Thyroid gland (tissue), 4 donors: ENCODE data around the gene APBA3. TPM values are rescaled to one million over a fixed set of nuclear protein-coding genes. Genes with fewer than 3 reads are reported as not detected.

ENCODE experiments used
- DNase-seq, 2 donors: peaks; one replicate each; pipeline ENCODE4 v3.0.0-alpha.2; 2019
- H3K27ac ChIP-seq, 3 donors: fragments of 200-600 bp; sonication (generic); 1 replicate in 2 of 3; 2 replicates in 1 of 3; pipeline ENCODE4 v1.5.1; 2016 to 2019; ENCODE audit warnings: mild to moderate bottlenecking in 1 of 3, moderate library complexity in 1 of 3
- H3K27me3 ChIP-seq: fragments of 200-600 bp; sonication (generic); one replicate; pipeline ENCODE4 v1.5.1; 2019
- H3K36me3 ChIP-seq, 2 donors: fragments of 200-600 bp; sonication (generic); one replicate each; pipeline ENCODE4 v1.5.1; 2016 to 2019
- H3K4me1 ChIP-seq, 2 donors: fragments of 200-600 bp; sonication (generic); one replicate each; pipeline ENCODE4 v1.5.1; 2017 to 2019
- H3K4me3 ChIP-seq, 3 donors: fragments of 200-600 bp; sonication (generic); replicated peaks in 1 of 3; 1 replicate in 2 of 3; 2 replicates in 1 of 3; pipeline ENCODE4 v1.5.1; 2016; ENCODE audit warnings: mild to moderate bottlenecking in 1 of 3
- H3K9me3 ChIP-seq: fragments of 200-600 bp; sonication (generic); one replicate; pipeline ENCODE4 v1.5.1; 2017
- POLR2A ChIP-seq, 2 donors: fragments of 450-650 bp; IDR thresholded peaks; one replicate each; pipeline ENCODE4 v1.6.1; 2017; ENCODE audit warnings: antibody characterized with exemption in 2 of 2, mild to moderate bottlenecking in 2 of 2, moderate library complexity in 1 of 2
- WGBS, 2 donors: methylation state at CpG; one replicate each; pipeline ENCODE4 v1.1.5; 2017; 5-methylcytosine and 5-hydroxymethylcytosine counted together
- intact Hi-C: fragments of 100-400 bp; cut with DNase I; formaldehyde crosslinking; loops from one replicate; pipeline ENCODE4 v1.15.1; 2023
- total RNA-seq, 4 donors: library from RNA; depleted of rRNA; stranded (reverse); fragments of >200 nt; gene quantifications; one replicate each; pipeline ENCODE4 v1.2.3, GENCODE V29; 2016
- TF ChIP-seq, protein P1 (sequence below), 6 experiments: fragments of 200-600 bp in 3 of 6; fragments of 450-650 bp in 3 of 6; sonication (generic) in 3 of 6; IDR thresholded peaks; one replicate each; pipeline ENCODE4 v1.5.1; 2016 to 2019; ENCODE audit warnings: antibody characterized with exemption in 6 of 6, mild to moderate bottlenecking in 2 of 6, inconsistent platforms in 1 of 6, moderate library complexity in 1 of 6

The APBA3 gene
- total RNA-seq, 4 donors from 2014 or later = 33.6 to 42.9 (median 38.1) TPM

DNA sequence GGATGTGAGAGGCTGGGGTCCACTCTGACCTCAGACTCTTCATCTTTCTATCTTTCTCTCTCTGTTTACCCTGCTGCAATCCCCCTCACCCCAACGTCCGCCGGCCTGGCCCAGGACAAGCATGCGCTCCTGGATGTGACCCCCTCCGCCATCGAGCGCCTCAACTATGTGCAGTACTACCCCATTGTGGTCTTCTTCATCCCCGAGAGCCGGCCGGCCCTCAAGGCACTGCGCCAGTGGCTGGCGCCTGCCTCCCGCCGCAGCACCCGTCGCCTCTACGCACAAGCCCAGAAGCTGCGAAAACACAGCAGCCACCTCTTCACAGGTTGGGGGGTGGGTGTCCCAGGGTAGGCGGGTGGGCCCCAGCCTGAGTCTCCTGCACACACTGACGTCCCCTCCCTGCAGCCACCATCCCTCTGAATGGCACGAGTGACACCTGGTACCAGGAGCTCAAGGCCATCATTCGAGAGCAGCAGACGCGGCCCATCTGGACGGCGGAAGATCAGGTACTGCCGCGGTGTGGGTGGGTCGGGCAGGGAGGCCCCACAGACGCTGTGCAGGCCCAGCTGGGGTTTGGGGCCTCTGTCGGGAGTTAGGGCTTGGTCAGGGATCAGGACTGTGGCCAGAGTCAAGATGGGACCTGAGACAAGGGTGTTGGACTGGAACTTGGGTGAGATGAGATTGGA lies 15.0 kb downstream of the APBA3 start:
- intact Hi-C loops = no loop called here
- no peak for TF ChIP-seq POLR2A (IDR thresholded peaks at IDR 0.05)
- TF ChIP-seq, protein P1, sequence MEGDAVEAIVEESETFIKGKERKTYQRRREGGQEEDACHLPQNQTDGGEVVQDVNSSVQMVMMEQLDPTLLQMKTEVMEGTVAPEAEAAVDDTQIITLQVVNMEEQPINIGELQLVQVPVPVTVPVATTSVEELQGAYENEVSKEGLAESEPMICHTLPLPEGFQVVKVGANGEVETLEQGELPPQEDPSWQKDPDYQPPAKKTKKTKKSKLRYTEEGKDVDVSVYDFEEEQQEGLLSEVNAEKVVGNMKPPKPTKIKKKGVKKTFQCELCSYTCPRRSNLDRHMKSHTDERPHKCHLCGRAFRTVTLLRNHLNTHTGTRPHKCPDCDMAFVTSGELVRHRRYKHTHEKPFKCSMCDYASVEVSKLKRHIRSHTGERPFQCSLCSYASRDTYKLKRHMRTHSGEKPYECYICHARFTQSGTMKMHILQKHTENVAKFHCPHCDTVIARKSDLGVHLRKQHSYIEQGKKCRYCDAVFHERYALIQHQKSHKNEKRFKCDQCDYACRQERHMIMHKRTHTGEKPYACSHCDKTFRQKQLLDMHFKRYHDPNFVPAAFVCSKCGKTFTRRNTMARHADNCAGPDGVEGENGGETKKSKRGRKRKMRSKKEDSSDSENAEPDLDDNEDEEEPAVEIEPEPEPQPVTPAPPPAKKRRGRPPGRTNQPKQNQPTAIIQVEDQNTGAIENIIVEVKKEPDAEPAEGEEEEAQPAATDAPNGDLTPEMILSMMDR (IDR thresholded peaks at IDR 0.05) = no peak
- DNase-seq = no peak

DNA sequence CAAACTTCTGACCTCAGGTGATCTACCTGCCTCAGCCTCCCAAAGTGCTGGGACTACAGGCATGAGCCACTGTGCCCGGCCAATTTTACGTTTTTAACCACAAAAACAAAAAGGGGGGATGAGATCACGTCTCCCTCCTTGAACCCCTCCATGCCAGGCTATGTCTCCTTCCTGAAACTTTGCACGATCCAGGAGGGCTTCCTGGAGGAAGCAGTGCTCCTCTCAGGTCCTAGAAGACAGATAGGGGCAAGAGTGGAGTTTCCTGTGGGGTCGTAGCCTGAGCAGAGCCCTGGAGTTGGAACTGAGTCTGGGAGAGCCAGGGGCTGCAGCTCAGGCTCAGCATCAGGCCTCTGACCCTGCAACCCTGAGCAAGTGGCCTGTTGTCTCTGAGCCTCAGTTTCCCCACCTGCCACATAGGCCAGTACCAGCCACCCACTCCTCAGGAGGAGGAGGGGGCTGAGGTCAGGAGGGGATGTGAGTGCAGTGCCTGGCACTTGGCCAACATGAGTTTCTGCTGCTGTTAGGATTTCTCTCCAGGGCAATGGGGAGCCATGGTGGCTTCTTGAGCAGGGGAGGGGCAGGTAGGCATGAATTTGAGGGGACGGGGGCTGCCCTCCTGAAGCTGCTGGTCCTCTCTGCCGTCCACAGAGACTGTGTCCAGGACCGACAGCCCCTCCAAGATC lies 16.0 kb downstream of the APBA3 start:
- Histone ChIP-seq H3K4me1 (no peaks in the 10 kb centered on the region), H3K27ac (no peak overlapping the region), H3K27me3 (no peaks in the 10 kb centered on the region), H3K36me3 (peaks cover 9 to 22% of the 10 kb centered on the region in 2 donors), H3K9me3 (no peaks in the 10 kb centered on the region), H3K4me3 (no peak overlapping the region)
- TF ChIP-seq POLR2A (IDR thresholded peaks at IDR 0.05) = no peak
- TF ChIP-seq, protein P1 (IDR thresholded peaks at IDR 0.05) = no peak
- WGBS, 2 donors = 64 to 98% methylated on average over 4 to 8 of the region's 8 CpGs
- no peak for DNase-seq
- intact Hi-C loops = no loop called here

More for the DNA sequence above, 15.0 kb downstream of the APBA3 start:
- Histone ChIP-seq H3K27me3 (no peaks in the 10 kb centered on the region), H3K4me3 (no peak overlapping the region), H3K36me3 (peaks cover 19 to 25% of the 10 kb centered on the region in 2 donors), H3K4me1 (no peaks in the 10 kb centered on the region), H3K27ac (no peak overlapping the region), H3K9me3 (no peaks in the 10 kb centered on the region)
- 85 to 91% methylated on average over 22 to 31 of the region's 31 CpGs for WGBS, 2 donors

DNA sequence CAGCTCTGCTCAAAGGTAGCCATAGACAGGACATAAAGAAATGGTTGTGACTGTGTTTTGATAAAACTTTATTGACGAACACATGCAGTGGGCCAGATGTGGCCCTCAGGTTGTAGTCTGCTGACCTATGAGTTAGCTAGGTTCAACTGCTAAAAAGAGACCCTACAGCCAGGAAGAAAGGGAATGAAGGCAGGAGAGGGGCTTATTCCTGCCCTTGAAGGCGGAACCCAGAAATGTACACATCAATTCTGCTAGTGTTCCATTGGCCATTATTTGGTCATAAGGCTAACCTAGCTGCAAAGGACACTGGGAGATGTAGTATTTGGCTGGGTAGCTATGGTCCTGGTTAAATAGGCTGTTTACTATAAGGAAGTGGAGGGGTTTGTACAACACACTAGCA lies 18.0 kb downstream of the APBA3 start:
- no peak for DNase-seq
- TF ChIP-seq, protein P1 (IDR thresholded peaks at IDR 0.05) = no peak
- no peak for TF ChIP-seq POLR2A (IDR thresholded peaks at IDR 0.05)
- H3K4me1 ChIP-seq = no peaks in the 10 kb centered on the region
- intact Hi-C loops = no loop called here
- H3K36me3 ChIP-seq = peaks cover 4 to 7% of the 10 kb centered on the region in 2 donors
- no peak overlapping the region for H3K27ac ChIP-seq
- WGBS, 2 donors = 95 to 97% methylated on average over 2 of the region's 2 CpGs
- H3K27me3 ChIP-seq = no peaks in the 10 kb centered on the region
- H3K4me3 ChIP-seq = no peak overlapping the region
- H3K9me3 ChIP-seq = no peaks in the 10 kb centered on the region

DNA sequence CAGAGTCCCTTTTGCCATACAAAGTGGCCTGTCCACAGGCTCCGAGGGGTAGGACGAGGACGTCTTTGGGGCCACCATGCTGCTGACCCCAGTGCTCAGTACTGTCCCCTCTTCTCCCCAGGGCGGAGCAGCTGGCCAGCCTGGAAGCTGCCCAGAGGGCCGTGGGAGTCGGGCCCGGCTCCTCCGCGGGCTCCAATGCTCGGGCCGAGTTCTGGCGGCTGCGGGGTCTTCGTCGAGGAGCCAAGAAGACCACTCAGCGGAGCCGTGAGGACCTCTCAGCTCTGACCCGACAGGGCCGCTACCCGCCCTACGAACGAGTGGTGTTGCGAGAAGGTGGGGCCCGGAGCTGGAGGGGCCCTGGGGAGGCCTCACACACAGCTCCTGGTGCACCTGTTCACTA lies 21.1 kb downstream of the APBA3 start:
- Histone ChIP-seq H3K9me3 (no peaks in the 10 kb centered on the region), H3K36me3 (peaks cover 14 to 19% of the 10 kb centered on the region in 2 donors), H3K27me3 (no peaks in the 10 kb centered on the region), H3K4me3 (no peak overlapping the region), H3K4me1 (no peaks in the 10 kb centered on the region), H3K27ac (no peak overlapping the region)
- 94 to 96% methylated on average over 17 to 24 of the region's 24 CpGs for WGBS, 2 donors
- DNase-seq = no peak
- no peak for TF ChIP-seq POLR2A (IDR thresholded peaks at IDR 0.05)
- TF ChIP-seq, protein P1 (IDR thresholded peaks at IDR 0.05) = no peak
- intact Hi-C loops = no loop called here
